HG02852 (cell line): Measurements from ENCODE around the gene GOLGA5.
"Not testable (repeated sequence)": the region's sequence is repeated elsewhere in the genome, so short reads cannot be mapped to it uniquely, and the experiment has no call there.

Source experiments
- ATAC-seq: cut with Tn5 transposase; IDR thresholded peaks from one replicate; pipeline ENCODE4 v1.9.1; 2021; ENCODE audit warnings: mild to moderate bottlenecking, moderate library complexity; ENCODE audit not compliant: unreplicated experiment

The GOLGA5 gene

GRCh38 chr14:92793709-92794546, at the start of gene GOLGA5:
GOLGA5 (plus strand) TSS chr14:92794305; CDS start chr14:92797438, 3,133 bp downstream.
- ATAC-seq = peak; percentile 96

GRCh38 chr14:92747701-92748258, 46.3 kb upstream of the GOLGA5 start:
- ATAC-seq = no peak

GRCh38 chr14:92748259-92749016, 45.7 kb upstream of the GOLGA5 start, which contains the start of gene LGMN:
LGMN (minus strand) TSS chr14:92748627; CDS start chr14:92732786, 15,841 bp downstream.
- peak; percentile 77 for ATAC-seq

GRCh38 chr14:92750222-92750728, 43.8 kb upstream of the GOLGA5 start:
- not testable (repeated sequence) for ATAC-seq

GRCh38 chr14:92750994-92751400, 43.1 kb upstream of the GOLGA5 start:
- peak; percentile 34 for ATAC-seq

- ATAC-seq = no peak
Measured at GRCh38 chr14:92751819-92752218, 42.3 kb upstream of the GOLGA5 start.

- no peak for ATAC-seq
Measured at GRCh38 chr14:92753250-92753649, 40.9 kb upstream of the GOLGA5 start.

- no peak for ATAC-seq
Measured at GRCh38 chr14:92754966-92755365, 39.1 kb upstream of the GOLGA5 start.

- ATAC-seq = no peak
Measured at GRCh38 chr14:92755495-92755894, 38.6 kb upstream of the GOLGA5 start.

GRCh38 chr14:92756446-92756845, 37.7 kb upstream of the GOLGA5 start:
- ATAC-seq = no peak

GRCh38 chr14:92759300-92759678, 34.8 kb upstream of the GOLGA5 start:
- no peak for ATAC-seq

GRCh38 chr14:92759679-92760523, 34.2 kb upstream of the GOLGA5 start:
- no peak for ATAC-seq

GRCh38 chr14:92760524-92760805, 33.6 kb upstream of the GOLGA5 start:
- no peak for ATAC-seq

GRCh38 chr14:92763666-92764631, 30.2 kb upstream of the GOLGA5 start:
- not testable (repeated sequence) for ATAC-seq

GRCh38 chr14:92768236-92768635, 25.9 kb upstream of the GOLGA5 start:
- peak; percentile 91 for ATAC-seq

GRCh38 chr14:92768795-92769194, 25.3 kb upstream of the GOLGA5 start:
- ATAC-seq = no peak

GRCh38 chr14:92770484-92770883, 23.6 kb upstream of the GOLGA5 start:
- ATAC-seq = no peak

GRCh38 chr14:92774572-92774971, 19.5 kb upstream of the GOLGA5 start:
- ATAC-seq = no peak

- peak; percentile 92 for ATAC-seq
Measured at GRCh38 chr14:92775292-92775691, 18.8 kb upstream of the GOLGA5 start.
